ENCODE results near the gene DNAAF3. TPM values are rescaled to one million over a fixed set of nuclear protein-coding genes. Genes with fewer than 3 reads are reported as not detected.
A peak's percentile ranks its signal among the peaks of the same experiment; 100 is the strongest.

The DNAAF3 gene
- total RNA-seq, 2 donors from 2014 or later: 0.55 to 0.95 TPM

DNA sequence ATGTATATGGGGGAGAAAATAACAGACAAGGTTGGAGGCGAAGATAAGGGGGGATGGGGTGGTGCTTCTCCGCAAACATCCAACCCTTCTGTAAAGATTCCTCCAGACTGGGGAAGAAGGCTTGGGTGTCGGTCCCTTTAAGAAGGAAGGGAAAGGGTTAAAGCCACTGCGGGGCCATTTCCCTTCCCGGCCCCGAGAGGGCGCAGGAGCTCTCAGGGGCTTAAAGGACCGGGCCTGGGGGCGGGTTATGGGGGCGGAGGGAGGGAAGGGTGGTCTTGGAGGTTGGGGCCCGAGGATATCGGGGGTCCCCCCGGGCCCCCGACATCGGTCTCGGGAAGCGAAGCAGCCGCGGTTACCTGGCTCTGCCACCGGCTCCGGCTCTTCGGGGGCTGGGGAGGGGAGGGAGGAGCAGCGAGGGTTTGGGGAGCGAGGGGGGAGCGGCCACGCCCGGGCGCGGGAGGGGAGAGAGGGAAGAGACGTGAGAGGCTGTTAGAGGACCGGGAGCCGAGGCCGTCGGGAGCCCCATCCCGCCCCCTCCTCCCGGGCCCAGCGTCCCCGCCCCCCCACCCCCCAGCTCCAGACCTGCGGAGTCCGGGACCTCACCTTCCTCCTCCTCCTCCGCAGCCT is 20.2 kb downstream of the DNAAF3 start:
- no peak overlapping the region for H3K27ac Mint-ChIP-seq
- peak in 1 of 2 donors; percentile 51 for ATAC-seq
- H3K9me3 Mint-ChIP-seq: peaks cover 0 to under 1% of the 10 kb centered on the region in 2 donors
- DNase-seq (ENCODE audit: low spot score in 2 of 2): peak in 1 of 2 donors; percentile 41
- H3K36me3 Mint-ChIP-seq: no peaks in the 10 kb centered on the region

DNA sequence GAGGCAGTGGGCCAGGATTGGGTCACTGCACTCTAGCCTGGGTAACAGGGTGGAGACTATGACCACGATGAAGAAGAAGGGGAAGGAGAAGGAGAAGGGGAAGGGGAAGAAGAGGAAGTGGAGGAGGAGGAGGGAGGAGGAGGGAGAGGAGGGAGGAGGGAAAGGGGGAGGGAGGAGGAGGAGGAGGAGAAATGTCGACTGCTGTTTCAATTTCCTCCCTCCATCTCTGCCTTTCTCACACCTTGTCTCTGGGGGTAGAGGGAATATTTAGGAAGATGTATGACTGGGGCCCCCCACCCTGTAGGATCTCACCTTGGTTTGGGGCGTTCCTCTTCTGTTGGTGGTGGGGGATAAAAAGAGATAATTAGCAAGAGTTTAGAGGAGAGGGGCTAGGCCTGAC is 21.2 kb downstream of the DNAAF3 start:
- no peak overlapping the region for H3K27ac Mint-ChIP-seq
- H3K36me3 Mint-ChIP-seq: no peaks in the 10 kb centered on the region
- no peak for DNase-seq (ENCODE audit: low spot score in 2 of 2)
- no peaks in the 10 kb centered on the region for H3K9me3 Mint-ChIP-seq
- no peak for ATAC-seq

DNA sequence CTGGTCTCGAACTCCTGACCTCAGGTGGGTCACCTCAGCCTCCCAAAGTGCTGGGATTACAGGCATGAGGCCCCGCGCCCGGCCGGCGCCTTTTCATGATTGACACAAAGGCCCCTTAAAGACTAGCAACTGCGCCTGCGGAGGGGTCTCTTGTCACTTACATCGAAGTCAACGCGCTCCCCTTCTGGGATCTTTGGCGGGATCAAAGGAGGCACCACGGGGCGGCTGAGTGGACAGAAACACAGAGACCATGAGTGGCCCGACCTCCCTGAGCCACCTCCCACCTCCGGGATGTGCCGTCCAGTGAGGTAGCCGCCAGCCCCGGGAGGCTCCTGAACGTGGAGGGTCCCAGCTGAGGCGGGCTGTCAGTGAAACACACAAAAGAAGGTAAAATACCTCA is 24.7 kb downstream of the DNAAF3 start:
- H3K36me3 Mint-ChIP-seq: no peaks in the 10 kb centered on the region
- no peak for DNase-seq (ENCODE audit: low spot score in 2 of 2)
- H3K27ac Mint-ChIP-seq: no peak overlapping the region
- ATAC-seq: no peak
- H3K9me3 Mint-ChIP-seq: no peaks in the 10 kb centered on the region

DNA sequence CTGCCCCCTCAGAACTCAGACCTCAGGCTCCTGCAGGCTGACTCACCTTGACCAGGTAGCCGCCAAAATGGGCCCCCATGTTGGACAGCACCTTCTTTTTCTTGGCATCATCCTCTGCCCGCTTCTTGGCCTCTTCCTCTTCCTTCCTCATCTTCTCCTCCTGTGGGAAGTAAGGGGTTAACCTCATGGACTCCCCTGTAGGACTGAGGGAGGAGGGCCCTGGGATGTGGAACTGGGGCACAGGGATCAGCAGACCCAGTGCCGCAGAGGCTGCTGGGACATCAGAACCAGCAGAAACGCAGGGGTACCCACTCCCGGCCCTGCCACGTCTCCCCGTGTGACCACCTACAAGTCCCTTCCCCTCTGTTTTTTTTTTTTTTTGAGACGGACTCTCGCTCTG is 28.5 kb downstream of the DNAAF3 start:
- DNase-seq (ENCODE audit: low spot score in 2 of 2): no peak
- Mint-ChIP-seq H3K9me3 (no peaks in the 10 kb centered on the region), H3K36me3 (no peaks in the 10 kb centered on the region), H3K27ac (no peak overlapping the region)
- no peak for ATAC-seq

DNA sequence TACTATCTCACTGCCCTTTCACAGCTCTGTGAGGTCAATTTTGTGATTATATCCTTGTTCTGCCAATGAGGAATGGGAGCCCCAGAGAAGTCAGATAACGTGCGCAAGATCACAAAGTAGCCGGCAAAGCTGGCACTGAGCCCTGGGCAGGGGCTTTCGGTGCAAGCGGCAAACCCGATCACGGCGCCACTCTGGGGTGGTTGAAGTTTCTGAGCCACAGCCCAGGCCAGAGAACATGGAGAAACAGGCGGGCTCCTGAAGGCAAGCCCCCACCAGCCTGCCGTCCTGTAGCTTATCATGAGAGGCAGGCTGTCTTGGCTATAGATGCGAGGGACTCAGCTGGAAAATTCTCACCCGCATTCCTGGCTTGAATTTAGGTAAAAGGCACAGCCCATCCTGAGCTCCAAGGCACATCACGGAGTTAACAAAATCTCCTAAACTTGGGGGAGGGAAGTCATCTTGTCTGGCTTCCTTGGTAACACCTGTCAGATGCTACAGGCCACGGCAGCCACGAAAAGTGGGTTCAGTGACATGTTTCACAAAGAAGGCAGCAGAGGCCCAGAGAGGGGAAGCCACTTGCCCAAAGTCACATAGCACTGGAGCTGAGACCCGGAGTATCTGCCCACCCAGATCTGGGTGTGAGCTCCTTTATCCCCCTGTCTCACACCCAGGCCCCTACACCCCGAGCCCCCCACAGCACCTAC is 29.9 kb downstream of the DNAAF3 start:
- Mint-ChIP-seq H3K36me3 (no peaks in the 10 kb centered on the region), H3K9me3 (no peaks in the 10 kb centered on the region), H3K27ac (no peak overlapping the region)
- DNase-seq (ENCODE audit: low spot score in 2 of 2): no peak
- no peak for ATAC-seq

DNA sequence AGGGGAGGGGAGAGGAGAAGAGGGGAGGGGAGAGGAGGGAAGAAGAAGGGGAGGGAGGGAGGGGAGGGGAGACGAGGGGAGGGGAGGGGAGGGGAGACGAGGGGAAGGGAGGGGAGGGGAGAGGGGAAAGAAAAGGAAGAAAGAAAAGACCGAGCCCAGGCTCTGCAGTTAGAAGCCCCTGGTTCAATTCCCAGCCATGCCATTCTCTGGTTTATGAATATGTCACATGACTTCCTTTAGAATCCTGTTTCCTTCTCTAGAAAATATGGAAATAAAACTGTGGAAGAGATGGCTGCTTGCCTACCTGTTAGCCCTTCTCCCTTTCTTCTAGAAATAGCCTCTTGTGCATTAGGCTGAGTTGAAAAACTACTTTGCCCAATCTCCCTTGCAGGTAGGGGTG is 31.7 kb downstream of the DNAAF3 start:
- no peaks in the 10 kb centered on the region for H3K36me3 Mint-ChIP-seq

DNA sequence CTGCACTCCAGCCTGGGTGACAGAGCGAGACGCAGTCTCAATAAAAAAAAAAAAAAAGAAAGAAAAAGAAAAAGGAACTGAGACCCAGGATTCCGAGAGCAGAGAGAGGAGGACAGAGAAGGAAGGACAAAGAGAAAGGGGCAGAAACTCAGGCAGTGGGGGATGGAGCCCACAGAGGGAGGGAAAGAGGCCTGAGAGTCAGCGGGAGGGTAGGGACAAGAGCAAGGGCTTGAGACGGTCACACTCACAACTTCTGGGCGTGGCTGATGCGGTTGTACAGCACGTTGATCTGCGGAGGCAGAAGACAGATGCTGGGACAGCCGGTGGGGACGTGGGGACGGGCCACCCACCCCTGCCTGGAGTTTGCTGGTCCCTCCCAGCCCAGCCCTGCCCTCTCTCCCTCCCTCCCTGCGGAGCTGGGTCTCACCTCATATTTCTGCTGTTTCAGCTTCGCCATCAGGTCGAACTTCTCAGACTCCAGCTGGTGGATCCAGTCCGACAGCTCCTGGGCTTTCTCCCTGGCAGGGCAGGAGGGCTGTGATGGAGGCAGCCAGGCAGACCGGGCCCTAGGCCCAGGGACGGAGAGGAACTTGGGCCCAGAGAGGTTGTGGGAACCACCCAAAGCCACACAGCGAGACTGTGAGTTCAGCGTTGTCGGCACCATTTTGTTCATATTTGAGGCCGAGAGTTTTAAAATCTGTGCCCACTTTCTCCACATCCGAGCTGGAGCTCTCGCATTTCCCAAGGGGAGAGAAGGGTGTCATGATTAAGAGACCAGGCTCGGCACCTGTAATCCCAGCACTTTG is 32.6 kb downstream of the DNAAF3 start:
- Mint-ChIP-seq H3K27ac (no peak overlapping the region), H3K36me3 (no peaks in the 10 kb centered on the region), H3K9me3 (no peaks in the 10 kb centered on the region)
- no peak for ATAC-seq
- DNase-seq (ENCODE audit: low spot score in 2 of 2): no peak

More for the DNA sequence above, 31.7 kb downstream of the DNAAF3 start:
- Mint-ChIP-seq H3K27ac (no peak overlapping the region), H3K9me3 (no peaks in the 10 kb centered on the region)
- ATAC-seq (no peak), DNase-seq (ENCODE audit: low spot score in 2 of 2) (no peak)

DNA sequence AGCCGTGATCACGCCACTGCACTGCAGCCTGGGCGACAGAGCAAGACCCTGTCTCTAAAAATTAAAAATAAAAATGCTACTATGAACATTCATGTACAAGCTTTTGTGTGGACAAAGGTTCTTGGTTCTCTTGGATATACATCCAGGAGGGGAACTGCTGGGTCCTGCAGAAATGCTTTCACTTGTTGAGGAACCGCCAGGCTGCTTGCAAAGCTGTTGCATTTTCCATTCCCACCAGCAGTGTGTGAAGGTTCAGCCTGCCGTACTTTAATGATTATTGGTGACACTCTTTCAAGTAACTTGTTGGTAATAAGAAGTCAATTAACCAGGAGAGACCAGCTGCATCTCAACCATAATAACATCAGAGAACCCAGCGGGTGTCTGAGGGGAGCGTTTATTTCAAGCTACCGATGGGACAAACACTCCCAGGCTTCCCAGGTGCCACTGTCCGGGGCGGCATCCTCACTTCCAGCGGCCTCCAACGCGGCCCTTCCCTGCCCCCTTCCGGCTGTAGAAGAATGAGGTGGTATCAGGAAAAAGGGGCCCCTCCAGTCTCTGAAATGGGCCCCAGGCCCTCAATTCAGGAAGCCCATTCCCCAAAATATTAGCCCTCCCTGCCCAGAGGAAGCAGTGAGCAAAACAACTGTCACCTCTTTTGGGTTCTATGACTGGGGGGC is 33.8 kb downstream of the DNAAF3 start:
- Mint-ChIP-seq H3K9me3 (no peaks in the 10 kb centered on the region), H3K27ac (no peak overlapping the region), H3K36me3 (no peaks in the 10 kb centered on the region)
- ATAC-seq (no peak), DNase-seq (ENCODE audit: low spot score in 2 of 2) (no peak)

DNA sequence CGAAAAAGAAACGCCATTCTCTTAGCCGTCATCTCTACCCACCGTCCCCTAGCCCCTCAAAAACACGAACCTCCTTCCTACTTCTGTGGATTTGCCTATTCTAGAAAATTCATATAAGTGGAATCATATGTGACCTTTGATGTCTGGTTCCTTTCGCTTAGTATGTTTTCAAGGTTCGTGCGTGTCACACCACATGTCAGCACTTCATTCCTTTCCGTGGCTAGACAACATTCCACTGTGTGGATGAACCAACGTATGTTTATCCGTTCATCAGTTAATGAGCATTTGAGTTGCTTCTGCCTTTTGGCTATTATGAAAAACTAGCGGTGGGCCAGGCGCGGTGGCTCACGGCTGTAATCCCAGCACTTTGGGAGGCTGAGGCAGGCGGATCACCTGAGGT is 35.0 kb downstream of the DNAAF3 start:
- Mint-ChIP-seq H3K27ac (no peak overlapping the region), H3K36me3 (no peaks in the 10 kb centered on the region), H3K9me3 (no peaks in the 10 kb centered on the region)
- DNase-seq (ENCODE audit: low spot score in 2 of 2) (no peak), ATAC-seq (no peak)

DNA sequence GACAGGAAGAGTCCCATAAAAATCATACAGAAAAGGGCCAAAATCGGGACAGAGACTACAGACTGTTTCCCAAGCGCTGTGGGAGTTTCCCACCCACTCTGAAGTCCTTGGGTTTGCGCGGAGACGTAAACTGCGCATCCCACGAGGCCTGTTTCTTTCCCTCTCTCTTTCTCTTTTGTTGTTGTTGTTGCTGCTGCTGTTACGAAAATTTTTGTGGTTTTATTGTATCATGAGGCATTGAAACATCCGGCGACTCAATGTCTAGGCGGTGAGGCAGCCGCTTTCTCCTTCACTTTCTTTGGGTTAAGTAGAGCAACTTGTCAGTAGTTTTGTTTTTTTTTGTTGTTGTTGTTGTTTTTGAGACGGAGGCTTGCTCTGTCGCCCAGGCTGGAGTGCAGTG is 47.4 kb downstream of the DNAAF3 start:
- DNase-seq (ENCODE audit: low spot score in 2 of 2): no peak
- Mint-ChIP-seq H3K36me3 (peaks cover 25% of the 10 kb centered on the region in 2 donors), H3K27ac (no peak overlapping the region), H3K9me3 (no peaks in the 10 kb centered on the region)
- ATAC-seq: no peak

DNA sequence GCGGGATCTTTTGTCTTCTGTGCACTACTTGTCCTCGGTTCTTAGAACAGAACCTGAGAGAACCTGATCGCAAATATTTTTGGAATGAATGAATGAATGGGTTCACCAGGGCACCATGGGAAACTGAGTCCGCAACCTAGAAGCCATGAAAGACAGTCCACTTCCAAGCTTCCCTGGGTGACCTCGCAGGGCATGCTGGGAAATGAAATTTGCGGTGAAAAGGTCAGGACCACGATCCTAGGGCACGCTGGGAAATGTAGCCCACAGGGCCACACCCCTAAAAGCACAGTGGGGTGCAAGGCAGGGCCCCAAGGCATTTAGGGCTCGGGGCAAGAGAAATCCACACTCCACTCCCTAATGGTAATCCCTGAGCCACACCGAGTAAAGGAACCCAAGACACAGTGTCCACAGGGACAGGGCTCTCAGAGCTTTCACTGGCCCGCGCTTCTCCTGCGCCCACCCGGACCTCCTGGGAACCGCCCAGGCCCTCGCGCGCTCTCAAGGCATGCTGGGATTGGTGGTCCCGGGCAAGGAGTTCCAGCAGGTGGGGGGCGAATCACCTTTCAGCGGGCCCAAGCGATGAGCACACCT is 47.9 kb downstream of the DNAAF3 start:
- H3K36me3 Mint-ChIP-seq: peaks cover 25% of the 10 kb centered on the region in 2 donors
- no peaks in the 10 kb centered on the region for H3K9me3 Mint-ChIP-seq
- DNase-seq (ENCODE audit: low spot score in 2 of 2): no peak
- H3K27ac Mint-ChIP-seq: peak overlapping the region; percentile 92 to 98
- ATAC-seq: no peak

DNA sequence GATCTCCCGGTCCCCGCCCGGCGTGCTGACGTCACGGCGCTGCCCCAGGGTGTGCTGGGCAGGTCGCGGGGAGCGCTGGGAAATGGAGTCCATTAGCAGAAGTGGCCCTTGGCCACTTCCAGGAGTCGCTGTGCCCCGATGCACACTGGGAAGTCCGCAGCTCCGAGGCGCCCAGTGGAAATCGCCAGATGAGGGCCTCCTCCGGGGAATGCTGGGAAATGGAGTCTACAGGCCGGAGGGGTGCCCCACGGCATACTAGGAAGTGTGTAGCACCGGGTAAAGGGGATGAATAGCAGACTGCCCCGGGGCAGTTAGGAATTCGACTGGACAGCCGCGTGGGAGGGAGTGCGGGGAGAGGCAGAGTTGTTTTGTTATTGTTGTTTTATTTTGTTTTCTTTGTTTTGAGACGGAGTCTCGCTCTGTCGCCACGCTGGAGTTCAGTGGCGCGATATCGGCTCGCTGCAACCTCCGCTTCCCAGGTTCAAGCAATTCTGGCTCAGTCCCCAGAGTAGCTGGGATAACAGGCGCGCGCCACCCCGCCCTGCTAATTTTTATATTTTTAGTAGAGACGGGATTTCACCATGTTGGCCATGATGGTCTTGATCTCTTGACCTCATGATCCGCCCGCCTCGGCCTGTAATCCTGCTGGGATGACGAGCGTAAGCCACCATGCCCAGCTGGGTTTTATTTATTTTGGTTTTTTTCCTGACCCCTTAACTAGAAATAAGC is 48.6 kb downstream of the DNAAF3 start:
- H3K36me3 Mint-ChIP-seq: peaks cover 25% of the 10 kb centered on the region in 2 donors
- H3K27ac Mint-ChIP-seq: peak overlapping the region; percentile 92 to 98
- DNase-seq (ENCODE audit: low spot score in 2 of 2): peak; percentile 93 to 94
- no peaks in the 10 kb centered on the region for H3K9me3 Mint-ChIP-seq
- peak; percentile 94 to 97 for ATAC-seq

DNA sequence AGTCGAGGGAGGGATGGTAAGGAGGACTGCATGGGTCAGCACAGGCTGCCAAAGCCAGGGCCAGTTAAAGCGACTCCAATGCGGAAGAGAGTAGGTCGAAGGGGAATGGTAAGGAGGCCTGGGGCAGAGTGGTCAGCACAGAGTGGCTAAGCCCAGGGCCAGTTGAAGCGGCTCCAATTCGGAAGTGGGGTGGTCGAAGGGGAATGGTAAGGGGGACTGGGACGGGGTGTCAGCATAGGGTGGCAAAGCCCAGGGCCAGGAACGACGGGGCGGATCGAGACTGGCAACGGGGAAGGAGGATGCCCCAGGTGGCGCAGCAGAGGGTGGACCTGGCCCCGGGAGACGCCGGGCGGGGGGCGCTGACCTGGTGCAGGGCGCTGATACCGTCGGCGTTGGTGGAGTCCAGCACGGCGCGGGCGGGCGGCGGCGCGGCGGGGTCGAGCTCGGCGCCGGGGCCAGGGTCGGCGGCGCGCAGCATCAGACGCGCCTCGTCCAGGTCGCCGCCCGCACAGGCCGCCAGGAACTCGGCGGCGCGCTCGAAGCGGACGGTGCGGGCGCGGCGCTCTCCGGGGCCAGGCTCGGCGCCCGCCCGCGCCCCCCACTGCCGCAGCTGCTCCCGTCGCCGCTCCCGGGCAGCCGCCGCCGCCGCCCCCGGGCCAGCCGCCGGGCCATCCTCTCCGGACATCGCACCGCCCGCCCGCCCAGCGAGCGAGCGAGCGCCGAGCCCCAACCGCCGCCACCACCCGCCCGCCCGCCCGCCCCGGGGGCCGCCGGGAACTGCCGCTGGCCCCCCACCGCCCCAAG is 49.4 kb downstream of the DNAAF3 start, which contains the start of gene PPP1R12C:
TSS of gene PPP1R12C (minus strand) at position 779 of the 804 bp plus-strand sequence. CDS start at position 685, 94 bp downstream.
- ATAC-seq (peak; percentile 17 to 30), DNase-seq (ENCODE audit: low spot score in 2 of 2) (no peak)
- Mint-ChIP-seq H3K36me3 (peaks cover 25% of the 10 kb centered on the region in 2 donors), H3K27ac (peak within 1 kb of the TSS; percentile 92 to 98), H3K9me3 (no peaks in the 10 kb centered on the region)

DNA sequence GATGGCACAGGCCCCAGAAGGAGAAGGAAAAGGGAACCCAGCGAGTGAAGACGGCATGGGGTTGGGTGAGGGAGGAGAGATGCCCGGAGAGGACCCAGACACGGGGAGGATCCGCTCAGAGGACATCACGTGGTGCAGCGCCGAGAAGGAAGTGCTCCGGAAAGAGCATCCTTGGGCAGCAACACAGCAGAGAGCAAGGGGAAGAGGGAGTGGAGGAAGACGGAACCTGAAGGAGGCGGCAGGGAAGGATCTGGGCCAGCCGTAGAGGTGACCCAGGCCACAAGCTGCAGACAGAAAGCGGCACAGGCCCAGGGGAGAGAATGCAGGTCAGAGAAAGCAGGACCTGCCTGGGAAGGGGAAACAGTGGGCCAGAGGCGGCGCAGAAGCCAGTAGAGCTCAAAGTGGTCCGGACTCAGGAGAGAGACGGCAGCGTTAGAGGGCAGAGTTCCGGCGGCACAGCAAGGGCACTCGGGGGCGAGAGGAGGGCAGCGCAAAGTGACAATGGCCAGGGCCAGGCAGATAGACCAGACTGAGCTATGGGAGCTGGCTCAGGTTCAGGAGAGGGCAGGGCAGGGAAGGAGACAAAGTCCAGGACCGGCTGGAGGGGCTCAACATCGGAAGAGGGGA is 50.1 kb downstream of the DNAAF3 start:
- Mint-ChIP-seq H3K9me3 (no peaks in the 10 kb centered on the region), H3K36me3 (peaks cover 25% of the 10 kb centered on the region in 2 donors)
- peak; percentile 45 to 63 for ATAC-seq

More for the DNA sequence above, 50.1 kb downstream of the DNAAF3 start:
- peak in 1 of 2 donors; percentile 53 for DNase-seq (ENCODE audit: low spot score in 2 of 2)
- H3K27ac Mint-ChIP-seq: peak overlapping the region; percentile 92

Data from activated naive CD4-positive, alpha-beta T cell treated with anti-CD3 and anti-CD28 coated beads, Interleukin-2, amount 50 U/mL, for 72 hours (primary cell).